H1 (cell line): ENCODE data around the gene KCNK13. TPM values are rescaled to one million over a fixed set of nuclear protein-coding genes. Genes with fewer than 3 reads are reported as not detected.

Source experiments
- CBX8 ChIP-seq: fragments of 300-800, 300-1000 bp; sonication (generic); IDR thresholded peaks from 2 replicates; pipeline ENCODE4 v1.7.1; 2016; ENCODE audit warnings: low read depth, low read length, borderline replicate concordance
- CREB1 ChIP-seq: IDR thresholded peaks from 2 replicates; pipeline ENCODE4 v1.6.1; 2012; ENCODE audit warnings: inconsistent platforms
- POU5F1 ChIP-seq: IDR thresholded peaks from 2 replicates; pipeline ENCODE4 v1.6.1; 2011; ENCODE audit warnings: low read depth, mild to moderate bottlenecking, low read length, moderate library complexity
- RBBP5 ChIP-seq: IDR thresholded peaks from 2 replicates; pipeline ENCODE4 v1.7.1; 2012; ENCODE audit warnings: low read depth, mild to moderate bottlenecking, inconsistent platforms, low read length, moderate library complexity, borderline replicate concordance
- RNF2 ChIP-seq: fragments of 200-900, 300-1000 bp; sonication (generic); IDR thresholded peaks from 2 replicates; pipeline ENCODE4 v1.7.1; 2016; ENCODE audit warnings: borderline replicate concordance, low read depth, mild to moderate bottlenecking, antibody characterized with exemption, low read length; ENCODE audit not compliant: poor library complexity, severe bottlenecking; ENCODE audit errors: missing control alignments
- SAP30 ChIP-seq: fragments of 300-600 bp; sonication (generic); IDR thresholded peaks from 2 replicates; pipeline ENCODE4 v1.7.1; 2012; ENCODE audit warnings: low read length, moderate library complexity, mild to moderate bottlenecking, inconsistent platforms; ENCODE audit not compliant: insufficient read depth, insufficient replicate concordance
- polyA plus RNA-seq, 7 experiments: library from polyadenylated mRNA; depleted of rRNA in 3 of 7; stranded (reverse) in 5 of 7; unstranded in 2 of 7; fragments of >200 nt in 5 of 7; fragments of 200-250 nt in 2 of 7; gene quantifications; 1 replicate in 5 of 7; 2 replicates in 1 of 7; 4 replicates in 1 of 7; pipeline versions ENCODE4 v1.2.1 to v1.2.3, GENCODE V29; 2011 to 2013; ENCODE audit warnings: missing spikeins in 2 of 7, mixed read lengths in 2 of 7
- total RNA-seq: library from RNA; stranded (reverse); fragmentation: NEBNext Ultra II Directional; extraction: Animal tissue kit (Norgen Biotek cat#: 25700); gene quantifications from 2 replicates; pipeline ENCODE4 v1.2.1, GENCODE V29; 2021
- TF ChIP-seq, protein P1 (sequence below): IDR thresholded peaks from 2 replicates; pipeline ENCODE4 v1.6.1; 2012; ENCODE audit warnings: low read length, inconsistent platforms

Gene KCNK13
- total and polyA plus RNA-seq, 2 of the 8 experiments (the other 6 are each of a cell fraction or from before 2014, with no cell fraction given) = 0.39 to 0.48 TPM

DNA sequence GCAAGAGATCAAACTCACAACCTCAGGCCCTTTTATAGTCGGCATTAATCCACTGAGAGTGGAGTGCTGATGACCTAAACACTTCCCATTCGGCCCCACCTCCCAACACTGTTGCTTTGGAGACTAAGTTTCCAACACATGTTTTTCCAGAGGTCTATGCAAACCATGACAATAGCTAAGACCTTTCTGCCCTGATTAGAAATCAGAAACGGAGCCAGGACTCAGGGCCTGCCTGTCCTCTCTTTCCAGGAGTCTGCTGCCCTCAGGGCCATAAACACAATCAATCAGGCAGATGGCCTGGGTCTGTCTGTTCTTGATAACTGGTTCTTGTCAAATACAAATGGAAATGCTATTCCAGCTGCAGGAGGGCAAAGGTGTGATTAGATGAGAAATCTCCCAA is 97.4 kb downstream of the KCNK13 start (continued):
- TF ChIP-seq, protein P1, sequence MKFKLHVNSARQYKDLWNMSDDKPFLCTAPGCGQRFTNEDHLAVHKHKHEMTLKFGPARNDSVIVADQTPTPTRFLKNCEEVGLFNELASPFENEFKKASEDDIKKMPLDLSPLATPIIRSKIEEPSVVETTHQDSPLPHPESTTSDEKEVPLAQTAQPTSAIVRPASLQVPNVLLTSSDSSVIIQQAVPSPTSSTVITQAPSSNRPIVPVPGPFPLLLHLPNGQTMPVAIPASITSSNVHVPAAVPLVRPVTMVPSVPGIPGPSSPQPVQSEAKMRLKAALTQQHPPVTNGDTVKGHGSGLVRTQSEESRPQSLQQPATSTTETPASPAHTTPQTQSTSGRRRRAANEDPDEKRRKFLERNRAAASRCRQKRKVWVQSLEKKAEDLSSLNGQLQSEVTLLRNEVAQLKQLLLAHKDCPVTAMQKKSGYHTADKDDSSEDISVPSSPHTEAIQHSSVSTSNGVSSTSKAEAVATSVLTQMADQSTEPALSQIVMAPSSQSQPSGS = no peak
- TF ChIP-seq RNF2 = no peak
- TF ChIP-seq CBX8 = no peak
- no peak for TF ChIP-seq POU5F1
- TF ChIP-seq SAP30 = no peak
- no peak for TF ChIP-seq RBBP5
- TF ChIP-seq CREB1 = no peak
